GM18502 (cell line): Measurements from ENCODE around the gene CCDC196.

Experiments used
- ATAC-seq: cut with Tn5 transposase; IDR thresholded peaks from one replicate; pipeline ENCODE4 v1.9.1; 2021; ENCODE audit warnings: mild to moderate bottlenecking; ENCODE audit not compliant: unreplicated experiment, poor library complexity

CCDC196 gene, protein sequence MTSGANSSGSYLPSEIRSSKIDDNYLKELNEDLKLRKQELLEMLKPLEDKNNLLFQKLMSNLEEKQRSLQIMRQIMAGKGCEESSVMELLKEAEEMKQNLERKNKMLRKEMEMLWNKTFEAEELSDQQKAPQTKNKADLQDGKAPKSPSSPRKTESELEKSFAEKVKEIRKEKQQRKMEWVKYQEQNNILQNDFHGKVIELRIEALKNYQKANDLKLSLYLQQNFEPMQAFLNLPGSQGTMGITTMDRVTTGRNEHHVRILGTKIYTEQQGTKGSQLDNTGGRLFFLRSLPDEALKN

DNA sequence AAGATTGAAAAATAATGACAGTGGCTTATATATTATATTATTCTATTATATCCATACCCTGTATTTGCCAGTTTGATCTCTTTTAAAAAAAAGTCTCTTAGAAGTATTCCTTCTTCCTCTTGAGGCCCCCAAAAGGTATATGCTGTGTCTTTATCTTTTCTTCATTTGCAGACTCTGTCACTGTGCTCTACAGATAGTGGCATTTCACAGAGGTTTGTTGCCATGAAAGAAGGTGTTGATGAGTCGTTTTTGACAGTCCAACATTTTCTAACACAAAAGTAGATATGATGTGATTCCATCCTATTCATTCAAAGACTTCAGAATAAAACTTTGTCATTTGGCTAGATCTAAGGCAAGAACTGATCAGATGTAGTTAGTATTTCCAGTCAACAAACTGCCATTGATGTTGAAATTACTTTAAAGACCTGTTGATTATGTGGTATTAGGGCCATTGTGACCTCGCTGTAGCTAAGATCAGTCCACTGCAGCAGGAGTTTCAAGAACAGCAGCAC is at the start of gene CCDC196:
CCDC196 (plus strand) TSS at position 462 of the 512 bp plus-strand sequence. CDS start 132 bp downstream, outside the sequence.
- ATAC-seq: no peak

DNA sequence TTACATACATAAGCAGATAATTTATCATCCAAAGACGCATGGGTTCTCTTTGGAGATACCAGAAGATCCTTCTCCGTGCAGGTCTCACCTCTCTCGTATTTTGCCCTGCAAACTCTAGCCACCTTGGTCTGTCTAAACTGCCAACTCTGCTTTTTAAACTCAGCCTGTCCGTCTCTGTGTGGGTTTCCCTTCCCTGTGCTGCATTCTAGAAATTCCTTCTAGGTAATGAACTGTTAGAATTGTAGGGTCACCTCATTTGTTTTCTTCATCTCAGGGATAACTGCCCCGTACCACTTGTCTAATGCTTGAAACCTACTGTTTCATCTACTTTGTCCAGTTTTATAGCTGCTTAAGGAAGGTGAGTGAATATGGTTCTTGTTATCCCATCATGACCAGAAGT is 45.4 kb upstream of the CCDC196 start:
- no peak for ATAC-seq

DNA sequence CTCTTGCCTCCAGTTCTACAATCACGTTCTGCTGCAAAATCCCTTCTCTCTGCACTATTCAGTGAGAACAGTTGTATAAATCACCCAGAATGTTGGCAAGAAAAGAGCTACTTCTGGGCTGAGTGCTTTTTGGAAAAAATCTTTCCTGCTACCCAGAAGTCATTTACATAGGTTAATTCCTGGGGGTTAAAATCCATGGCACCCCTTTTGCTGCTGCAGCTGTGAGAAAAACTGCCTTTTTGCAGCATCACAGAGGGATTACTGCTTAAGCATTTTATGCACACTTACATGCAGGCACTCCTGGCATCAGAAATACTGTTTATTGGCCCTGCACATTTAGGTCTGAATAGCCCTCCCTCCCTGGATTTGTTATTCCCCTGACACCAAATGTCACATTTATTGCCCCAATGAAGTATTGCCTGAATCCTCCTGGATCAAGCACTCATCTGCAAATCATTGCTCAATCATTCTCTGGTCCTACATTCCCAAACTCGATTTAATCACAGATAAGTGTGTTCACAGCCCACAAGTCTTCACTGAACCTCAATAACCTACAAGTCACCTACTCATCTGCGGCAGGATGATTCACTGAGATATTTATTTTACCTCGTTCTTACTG is 43.1 kb upstream of the CCDC196 start:
- no peak for ATAC-seq

DNA sequence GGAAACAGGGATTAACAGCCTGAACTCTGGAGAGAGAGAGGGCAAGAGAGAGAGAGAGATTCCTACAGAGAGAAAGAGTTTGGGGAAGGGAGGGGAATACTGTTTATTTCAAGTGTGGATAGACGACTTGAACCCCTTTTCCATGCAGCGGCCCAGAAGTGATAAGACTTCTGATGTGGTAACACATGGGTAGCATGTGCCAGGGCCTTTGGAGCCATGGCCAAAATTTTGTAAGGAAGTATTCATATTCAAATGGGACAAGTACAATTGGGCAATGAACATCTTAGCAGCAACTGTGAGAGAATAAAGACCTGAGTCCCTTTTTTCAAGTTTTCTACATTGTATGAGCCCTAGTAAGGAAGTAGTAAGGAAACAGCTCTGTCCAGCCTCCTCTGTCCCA is 42.4 kb upstream of the CCDC196 start:
- no peak for ATAC-seq

DNA sequence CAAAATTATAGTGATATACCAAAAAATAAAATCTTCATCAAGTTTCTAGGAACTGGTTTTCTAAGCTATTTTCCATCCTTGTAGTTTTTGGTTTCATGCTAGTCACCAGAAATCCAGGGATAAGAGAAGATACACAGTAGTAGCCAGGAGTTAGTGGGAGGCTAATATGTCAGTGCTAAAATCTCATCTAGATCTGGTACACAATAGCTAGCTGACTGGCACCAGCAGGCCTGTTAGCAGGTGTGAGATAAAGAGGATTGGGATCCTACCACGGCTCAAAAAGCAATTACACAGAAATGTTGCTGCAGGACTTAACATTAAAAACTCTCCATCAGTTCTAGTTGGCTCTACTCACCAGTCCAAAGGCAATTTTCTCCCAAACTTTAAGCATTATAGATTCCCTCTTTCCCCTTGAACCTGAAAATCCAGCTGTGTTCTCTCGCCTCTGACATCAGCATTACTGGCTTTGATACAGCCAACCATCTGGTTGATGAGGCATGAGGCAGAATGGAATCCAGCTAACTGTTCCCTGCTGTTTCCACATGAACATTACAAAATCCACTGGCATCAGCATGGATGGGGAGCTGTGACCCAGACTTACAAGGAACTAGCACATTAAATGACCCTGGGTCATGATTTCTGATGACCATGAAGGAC is 41.8 kb upstream of the CCDC196 start:
- ATAC-seq: no peak

DNA sequence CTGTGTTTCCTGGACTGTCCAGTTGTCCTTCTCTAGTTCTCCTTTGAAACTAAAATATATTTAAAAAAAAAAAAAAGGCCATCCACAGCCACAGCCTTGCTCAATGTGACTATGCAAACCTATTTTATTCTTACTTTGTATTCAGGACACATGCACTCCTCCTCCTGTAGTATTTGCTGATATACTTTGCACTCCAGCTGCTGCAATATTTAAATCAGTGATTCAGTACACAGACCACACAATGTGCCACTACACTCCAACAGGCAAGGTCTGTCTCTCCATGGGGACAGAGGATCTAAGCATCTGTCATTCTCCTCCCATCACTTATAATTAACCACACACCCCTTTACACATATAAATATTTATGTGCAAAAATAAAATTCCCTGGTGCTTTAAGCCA is 40.2 kb upstream of the CCDC196 start:
- no peak for ATAC-seq

DNA sequence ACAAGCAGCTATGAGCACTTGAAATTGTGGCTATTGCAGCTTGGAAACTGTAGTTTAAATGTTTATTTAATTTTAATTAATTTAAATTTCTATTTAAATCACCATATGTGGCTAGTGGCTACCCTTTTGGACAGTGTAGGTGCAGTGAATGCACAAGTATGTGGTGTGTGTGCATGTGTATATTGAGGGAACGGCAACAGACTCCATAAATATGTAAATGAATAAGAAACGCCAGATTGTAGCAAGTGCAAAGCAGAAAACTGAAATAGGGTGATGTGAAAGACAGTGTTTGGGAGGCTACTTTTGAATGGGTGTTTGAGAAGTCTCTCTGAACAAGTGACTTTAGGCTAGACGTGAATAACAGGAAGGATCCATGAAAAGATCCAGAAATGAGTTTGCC is 32.7 kb upstream of the CCDC196 start:
- ATAC-seq: no peak

DNA sequence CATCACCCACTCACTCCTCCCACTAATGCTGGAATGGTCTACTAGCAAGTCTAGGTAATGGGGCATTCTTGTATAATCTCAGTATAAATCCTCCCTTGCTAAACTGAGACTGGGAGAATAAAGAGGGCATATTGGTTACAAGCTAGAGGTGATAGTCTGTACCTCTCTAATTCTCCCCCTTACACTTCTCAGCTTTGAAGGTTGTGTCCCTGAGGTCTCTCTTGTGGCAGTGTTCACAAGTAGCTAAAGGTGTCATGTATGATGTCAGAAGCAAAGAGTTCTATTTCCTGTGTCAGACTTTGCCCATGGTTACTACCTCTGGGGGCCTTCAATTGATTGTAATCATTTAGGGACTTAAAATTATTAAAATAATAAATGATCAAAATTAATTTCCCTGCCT is 26.6 kb upstream of the CCDC196 start:
- ATAC-seq: no peak

DNA sequence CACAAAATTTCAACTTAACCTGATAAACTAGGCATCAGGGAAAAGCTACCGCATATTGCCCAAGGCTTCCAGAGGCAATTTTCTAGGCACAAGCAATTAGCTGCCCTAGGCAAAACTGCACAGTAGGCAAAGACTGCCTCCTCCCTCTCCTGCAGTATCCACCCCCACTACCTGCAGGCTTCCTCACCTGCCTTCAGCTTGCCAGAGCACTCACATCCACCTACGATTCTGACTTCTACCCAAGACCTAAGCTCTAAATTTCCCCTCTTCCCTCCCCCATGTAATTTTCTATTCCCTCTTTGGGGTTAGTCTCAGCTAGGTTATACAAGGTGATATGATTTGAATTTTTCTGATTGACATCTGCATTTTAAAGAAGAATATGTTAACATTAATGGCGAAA is 21.9 kb upstream of the CCDC196 start:
- no peak for ATAC-seq

DNA sequence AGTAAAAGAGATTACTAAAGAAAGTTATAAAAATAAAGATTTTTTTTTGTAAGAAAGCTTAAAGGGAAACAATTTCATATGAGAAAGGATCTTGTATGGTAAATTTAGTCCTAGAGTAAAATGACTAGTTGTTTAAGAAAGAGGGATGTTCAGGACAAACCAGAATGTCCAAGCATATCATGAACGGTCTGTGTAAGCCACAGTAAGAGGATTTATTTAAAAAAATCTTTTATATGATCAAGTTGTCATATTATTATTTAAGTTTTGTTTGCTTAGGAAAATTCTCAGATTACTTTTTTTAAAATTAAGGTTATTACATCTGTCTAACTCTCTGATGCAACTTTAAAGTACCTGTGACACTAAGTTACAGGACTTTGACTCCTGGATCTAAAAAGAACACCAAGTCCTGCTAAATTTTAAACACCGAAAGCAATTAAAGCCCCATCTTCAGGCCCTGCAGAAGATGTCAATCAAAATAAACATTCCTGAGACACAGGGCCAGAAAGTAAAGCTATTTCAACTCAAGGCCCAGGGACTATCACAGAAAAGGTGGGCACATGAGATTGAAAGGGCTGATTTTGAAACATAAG is 17.3 kb upstream of the CCDC196 start:
- no peak for ATAC-seq

DNA sequence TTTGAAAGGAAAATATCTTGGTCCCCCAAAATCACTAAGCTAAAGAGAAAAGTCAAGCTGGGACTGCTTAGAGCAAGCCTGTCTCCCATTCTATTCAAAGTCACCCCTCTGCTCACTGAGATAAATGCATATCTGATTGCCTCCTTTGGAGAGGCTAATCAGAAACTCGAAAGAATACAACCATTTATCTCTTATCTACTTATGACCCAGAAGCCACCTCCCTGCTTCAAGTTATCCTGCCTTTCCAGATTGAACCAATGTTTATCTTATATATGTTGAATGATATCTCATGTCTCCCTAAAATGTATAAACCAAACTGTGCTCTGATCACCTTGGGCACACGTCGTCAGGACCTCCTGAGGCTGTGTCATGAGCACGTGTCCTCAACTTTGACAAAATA is 14.6 kb upstream of the CCDC196 start:
- ATAC-seq: no peak

DNA sequence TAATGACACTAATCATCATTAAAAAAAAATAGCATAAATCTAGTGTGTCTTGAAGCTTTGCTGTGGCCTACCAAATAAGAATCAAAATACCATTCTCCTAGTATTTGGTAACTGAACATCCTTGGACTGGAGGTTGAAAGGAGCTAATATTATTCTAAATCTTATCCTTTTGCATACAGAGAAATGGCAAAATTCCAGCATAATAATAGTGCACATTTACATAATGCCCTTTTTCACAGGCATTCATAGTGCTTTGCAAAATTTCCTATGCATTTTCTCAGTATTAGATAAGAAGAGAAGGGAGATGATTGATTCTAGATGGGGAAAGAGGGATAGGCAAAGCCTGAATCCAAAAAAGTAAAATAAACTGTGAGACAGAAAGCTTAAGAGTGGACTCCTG is 13.9 kb upstream of the CCDC196 start:
- ATAC-seq: no peak

DNA sequence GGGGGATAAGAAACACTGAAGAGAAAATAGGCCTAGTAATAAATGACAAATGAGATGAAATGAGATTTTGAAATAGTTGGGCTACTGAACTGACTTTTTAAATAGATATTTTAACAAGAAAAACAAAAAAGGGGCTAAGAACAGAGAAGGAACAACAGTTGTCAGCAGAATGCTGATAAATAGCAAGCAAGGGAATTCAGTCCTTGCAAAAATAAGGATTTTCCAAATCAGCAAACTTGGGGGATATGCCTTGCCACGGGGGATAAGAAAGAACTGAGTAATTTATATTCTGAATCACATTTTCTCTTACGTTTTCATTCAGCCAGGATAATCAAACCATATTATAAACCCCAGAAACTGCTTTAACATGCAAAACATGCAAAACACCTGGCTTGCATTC is 12.9 kb upstream of the CCDC196 start:
- no peak for ATAC-seq

DNA sequence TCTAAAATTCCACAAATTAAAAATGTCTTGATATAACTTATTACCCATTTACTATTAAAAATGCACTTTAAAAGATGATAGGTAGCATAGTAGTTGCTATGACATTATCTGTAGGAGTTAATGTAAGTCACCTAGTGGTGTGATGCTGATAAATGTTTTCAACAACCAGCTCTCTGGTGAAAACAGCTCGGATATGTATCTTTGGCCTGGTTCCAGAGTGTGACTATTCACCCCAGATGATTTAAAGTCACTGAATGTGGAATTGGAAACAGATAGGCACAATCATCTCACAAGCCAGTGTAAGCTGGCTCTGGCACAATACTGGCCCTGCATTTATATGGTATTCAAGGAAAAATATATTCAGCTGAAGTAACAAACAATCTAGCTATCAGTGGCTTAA is 9.2 kb upstream of the CCDC196 start:
- ATAC-seq: no peak

DNA sequence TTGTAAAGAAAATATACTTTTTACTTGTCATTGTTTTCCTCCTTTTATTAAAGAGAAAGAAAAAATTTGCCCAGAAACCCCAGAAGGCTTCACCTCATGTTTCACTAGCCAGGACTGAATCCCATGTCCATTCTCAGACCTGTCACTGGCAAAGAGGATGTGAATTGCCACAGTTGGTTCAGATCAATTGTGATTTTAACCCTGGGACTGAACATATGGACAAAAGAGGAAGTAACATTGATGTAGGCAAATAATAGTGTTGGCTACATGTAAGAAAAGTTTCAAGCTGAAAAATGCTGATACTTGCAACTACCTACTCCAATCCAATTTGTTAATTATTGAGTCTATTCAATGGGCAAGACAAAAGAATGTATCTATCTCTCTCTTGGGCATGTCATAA is 8.6 kb upstream of the CCDC196 start:
- ATAC-seq: no peak

DNA sequence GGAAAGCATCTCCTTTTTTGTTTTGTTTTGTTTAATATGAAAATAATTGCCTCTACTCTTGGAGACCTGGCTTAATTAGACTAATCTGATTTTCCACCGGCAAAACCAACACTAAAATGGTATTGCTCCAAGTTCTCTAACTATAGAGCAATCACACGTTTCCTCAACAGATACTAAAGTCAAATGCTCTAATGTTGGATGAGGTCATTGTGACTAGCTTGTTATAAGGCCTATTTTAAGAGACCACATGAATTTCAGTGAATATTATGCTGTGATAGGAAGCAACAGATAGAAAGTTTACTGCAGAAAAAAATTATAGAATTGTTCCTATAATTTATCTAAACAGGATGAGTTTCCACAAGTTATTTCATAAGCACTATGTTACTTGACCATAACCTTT is 3.3 kb upstream of the CCDC196 start:
- no peak for ATAC-seq

DNA sequence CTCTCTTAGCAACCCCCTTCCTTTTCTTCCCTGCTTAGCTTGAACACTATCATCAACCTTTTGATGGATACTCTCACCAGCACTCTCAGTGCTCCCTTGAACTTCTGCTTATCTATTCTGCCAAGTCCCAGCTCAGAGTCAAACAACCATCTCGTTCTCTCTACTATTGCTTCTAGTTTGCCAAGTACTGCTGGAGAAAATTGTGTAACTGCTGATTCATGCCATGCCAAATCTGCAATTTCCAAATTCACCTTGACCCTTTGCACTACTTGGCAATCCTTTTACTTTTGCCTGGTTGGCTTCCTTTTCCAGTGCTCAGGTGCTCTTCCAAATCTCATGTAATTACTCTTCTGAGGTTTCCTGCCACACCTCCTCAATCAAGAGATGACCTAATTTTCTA is 2.8 kb upstream of the CCDC196 start:
- no peak for ATAC-seq

DNA sequence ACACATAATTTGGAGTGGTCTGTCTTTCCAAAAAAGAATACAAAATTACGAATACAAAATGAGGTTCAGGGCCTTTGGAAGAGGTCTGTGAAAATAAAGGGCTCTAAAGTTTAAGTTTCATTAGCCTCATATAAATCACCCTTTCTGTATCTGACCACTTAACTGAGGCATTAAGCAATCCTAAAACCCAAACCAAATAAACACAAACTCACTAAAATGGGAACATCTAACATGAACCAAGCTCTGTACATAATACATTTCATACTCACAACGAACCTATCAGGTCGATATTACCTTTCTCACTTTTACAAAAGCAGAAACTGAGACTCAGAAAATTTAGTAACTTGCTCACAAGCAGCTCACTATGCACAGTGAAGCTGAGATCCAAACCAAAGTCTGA is 1.1 kb upstream of the CCDC196 start:
- ATAC-seq: no peak

DNA sequence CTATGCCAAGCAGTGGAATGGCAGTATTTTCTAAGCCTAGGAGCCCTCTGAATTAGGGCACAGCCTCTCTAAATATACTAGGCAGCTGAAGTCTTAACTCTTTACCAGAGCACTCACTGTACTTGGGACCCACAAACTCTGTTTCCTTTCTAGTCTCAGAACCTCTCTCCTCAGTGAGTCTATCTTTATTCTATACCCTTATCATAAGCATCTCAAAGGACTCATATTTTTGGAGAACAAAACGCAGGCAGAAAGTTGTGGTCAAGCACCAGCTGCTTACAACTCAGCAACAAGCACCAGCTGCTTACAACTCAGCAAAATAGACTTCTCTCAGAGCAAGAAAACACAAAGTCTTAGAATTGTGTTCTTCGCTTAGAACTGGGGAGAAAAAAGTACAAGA is 993 bp downstream of the CCDC196 start:
- no peak for ATAC-seq

DNA sequence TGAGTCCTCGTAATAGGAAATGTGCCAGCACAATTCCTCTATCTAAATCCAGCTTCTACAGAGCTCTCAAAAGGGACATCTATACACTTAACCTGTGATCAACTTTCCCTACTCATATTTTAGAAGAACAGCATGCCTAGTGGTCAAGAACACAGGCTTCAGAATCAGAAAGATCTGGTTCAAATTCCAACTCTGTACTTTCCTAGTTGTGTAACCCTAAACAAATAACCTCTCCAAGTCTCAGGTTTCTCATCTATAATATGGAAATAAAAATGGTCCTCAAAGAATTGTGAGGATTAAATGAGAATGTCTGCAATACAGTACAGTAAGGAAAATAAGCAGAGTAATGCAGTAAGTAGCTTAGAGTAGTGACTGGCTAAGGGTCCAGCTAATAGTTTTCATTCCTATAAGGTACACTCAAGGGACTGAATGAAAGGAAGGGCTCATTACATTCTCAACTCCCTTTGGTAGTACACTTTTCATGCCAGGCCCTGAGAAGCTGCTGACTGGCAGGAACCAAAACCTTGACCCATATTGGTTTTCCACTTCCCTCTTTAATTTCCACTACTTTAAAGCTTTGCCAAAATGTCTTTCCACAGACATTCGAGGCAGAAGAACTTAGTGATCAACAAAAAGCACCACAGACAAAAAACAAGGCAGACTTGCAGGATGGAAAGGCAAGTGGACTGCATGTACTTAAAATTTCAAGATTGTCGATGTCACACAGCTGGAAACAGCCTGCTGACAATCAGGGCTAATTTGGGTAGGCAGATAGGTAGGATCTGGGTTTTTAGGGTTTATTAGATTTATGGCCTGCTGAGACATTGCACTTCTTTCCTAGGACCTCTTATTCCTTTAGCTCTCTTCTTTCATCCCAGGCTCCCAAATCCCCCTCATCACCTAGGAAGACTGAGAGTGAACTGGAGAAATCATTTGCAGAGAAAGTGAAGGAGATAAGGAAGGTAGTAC is 4.3 kb downstream of the CCDC196 start:
- ATAC-seq: no peak
